ENCODE data around the gene FBXL14.
"Not testable (repeated sequence)": the region's sequence is repeated elsewhere in the genome, so short reads cannot be mapped to it uniquely, and the experiment has no call there.

Gene FBXL14

DNA sequence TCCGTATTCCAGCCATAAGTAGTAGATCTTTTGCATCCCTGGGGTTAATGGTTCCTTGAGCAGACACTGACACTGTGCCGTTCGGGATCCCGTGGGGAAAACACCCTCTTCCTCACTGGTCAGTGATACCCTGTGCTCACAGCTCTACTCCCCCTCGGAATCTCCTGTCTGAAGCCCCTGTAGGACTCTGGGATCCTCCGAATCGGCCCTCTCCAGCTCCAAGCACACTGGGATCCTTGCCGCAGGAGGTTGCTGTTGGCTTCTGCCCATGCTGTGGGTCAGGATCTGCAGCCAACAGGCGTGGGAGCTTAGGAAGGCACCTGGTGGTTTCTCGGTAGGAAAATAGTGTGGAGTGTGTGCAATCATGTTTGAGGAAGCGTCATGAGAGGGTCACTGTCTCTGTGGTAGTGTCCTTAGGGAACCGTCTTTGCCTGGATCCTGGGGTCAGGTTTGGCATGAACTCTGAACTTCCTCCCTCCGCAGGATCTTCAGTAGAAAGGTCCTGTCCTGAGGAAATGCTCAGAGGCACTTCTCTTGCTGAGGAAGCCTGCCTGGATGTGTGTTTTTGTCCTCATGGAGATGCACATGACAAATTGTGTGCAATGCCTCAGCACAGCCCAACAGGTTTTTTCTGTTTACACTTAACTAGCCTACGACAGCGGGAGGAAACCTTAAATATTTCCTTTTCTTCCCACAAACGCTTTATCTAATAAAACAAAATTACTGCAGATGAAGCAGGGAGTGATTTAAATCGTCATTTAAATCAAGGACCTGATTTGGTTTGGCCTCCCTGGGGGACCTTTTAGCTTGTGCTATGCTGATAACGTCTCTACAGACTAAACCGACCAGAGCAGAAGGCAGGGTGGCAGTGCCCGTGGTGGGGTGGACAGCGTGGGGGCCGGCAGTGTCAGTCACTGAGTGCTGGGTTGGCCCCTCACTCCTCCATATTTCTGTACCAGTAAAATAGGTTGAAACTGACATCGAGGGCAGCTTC lies 18.7 kb downstream of the FBXL14 start:
- H3K4me3 ChIP-seq (ENCODE audit: low read depth, low read length), result peak overlapping the region; percentile 8
- no peak for DNase-seq (ENCODE audit: low read depth)

DNA sequence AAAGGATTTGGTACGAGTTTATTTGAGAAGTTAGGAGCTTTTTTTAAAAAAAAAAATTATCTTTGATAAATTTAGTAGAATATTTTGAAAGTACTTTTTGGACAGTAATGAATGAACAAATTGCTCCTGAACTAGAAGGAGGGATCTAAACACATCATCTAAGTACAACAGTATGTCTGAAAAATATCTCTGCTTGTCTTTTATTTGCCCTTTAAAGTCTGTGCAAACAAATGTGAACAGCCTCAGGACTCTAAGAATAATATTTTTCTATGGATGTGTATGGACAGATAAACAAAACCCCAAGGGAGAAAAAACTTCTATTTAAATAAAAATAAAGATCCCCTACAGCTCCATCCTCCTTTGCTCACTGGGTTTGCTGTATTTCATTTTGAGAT lies 19.5 kb downstream of the FBXL14 start:
- DNase-seq (ENCODE audit: low read depth), result no peak

DNA sequence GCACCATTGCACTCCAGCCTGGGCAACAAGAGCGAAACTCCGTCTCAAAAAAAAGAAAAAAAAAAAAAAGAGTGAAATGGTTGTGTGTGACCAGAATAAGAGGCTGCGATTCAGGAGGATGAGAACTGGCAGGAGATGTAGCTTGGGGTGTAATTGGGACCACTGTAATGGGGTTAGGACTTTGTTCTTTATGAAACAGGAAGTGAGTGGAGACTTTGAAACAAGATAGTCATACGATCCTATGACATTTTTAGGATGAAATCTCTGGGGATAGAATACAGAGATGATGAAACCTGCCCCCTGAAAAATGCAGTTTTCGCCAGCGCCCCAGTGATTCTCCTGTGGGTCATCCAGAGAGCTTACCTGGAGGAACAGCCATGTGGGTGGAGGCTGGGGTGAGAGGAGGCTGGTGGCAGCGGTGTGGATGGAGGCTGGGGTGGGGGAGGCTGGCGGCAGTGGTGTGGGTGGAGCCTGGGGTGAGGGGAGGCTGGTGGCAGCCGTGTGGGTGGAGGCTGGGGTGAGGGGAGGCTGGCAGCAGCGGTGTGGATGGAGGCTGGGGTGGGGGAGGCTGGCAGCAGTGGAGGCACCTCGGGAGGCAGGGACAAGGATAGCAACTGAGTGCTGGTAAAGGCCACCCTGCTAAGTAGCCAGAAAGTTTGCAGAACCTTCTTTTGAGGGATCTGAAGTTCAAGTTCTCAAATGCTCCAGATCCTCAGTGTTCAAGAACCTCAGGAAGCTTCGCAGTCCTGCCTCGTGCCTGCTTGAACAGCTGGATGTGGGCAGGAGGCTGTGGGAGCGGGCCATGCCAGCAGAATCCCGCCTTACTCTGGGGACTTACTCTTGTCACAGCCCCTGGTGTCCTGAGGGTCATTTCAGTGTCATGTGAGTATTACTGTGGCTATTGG lies 20.2 kb downstream of the FBXL14 start:
- H3K4me3 ChIP-seq (ENCODE audit: low read depth, low read length), result no peak overlapping the region
- no peak for DNase-seq (ENCODE audit: low read depth)

More for the DNA sequence above, 19.5 kb downstream of the FBXL14 start:
- H3K4me3 ChIP-seq (ENCODE audit: low read depth, low read length), result no peak overlapping the region

GRCh38 chr12:1572731-1573130 lies 21.6 kb downstream of the FBXL14 start:
- no peak for DNase-seq (ENCODE audit: low read depth)
- H3K4me3 ChIP-seq (ENCODE audit: low read depth, low read length), result no peak overlapping the region

DNA sequence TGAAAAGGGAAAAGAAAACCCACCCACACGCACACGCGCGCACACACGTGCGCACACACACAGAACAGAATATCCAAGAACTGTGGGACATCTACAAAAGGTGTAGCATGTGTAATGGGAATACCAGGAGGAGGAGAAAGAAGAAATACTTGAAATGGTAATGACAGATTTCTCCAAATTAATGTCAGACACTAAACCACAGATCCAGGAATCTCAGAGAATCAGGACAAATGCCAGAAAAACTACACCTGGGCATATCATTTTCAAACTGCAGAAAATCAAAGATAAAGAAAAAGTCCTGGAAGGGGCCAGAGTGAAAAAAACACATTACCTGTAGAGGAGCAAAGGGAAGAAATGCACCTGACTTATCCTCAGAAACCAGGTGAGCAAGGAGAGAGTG lies 26.5 kb downstream of the FBXL14 start:
- no peak for DNase-seq (ENCODE audit: low read depth)

GRCh38 chr12:1566449-1567135 lies 27.8 kb downstream of the FBXL14 start:
- no peak overlapping the region for H3K4me3 ChIP-seq (ENCODE audit: low read depth, low read length)
- no peak for DNase-seq (ENCODE audit: low read depth)

More for the DNA sequence above, 26.5 kb downstream of the FBXL14 start:
- H3K4me3 ChIP-seq (ENCODE audit: low read depth, low read length), result no peak overlapping the region

GRCh38 chr12:1565172-1565571 lies 29.2 kb downstream of the FBXL14 start:
- DNase-seq (ENCODE audit: low read depth), result no peak
- H3K4me3 ChIP-seq (ENCODE audit: low read depth, low read length), result no peak overlapping the region

DNA sequence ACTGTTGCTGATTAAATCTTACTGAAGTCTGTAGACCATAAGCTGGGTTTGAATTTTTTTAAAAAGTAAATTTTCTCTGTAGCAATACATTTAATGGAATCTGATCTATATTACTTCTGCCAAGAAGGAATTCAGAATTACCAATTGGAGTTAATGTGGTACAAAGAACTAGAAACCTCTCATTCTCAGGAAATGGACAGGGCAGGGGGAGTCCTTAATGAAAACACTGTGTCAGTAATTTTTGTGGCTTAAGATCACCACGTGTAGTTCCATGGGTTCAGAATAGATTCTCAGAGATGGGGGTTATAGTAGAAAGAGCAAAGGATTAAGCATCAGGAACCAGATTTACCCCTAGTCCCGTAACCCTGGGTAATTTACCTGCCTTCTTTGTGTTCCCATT lies 30.3 kb downstream of the FBXL14 start:
- DNase-seq (ENCODE audit: low read depth), result no peak
- no peak overlapping the region for H3K4me3 ChIP-seq (ENCODE audit: low read depth, low read length)

DNA sequence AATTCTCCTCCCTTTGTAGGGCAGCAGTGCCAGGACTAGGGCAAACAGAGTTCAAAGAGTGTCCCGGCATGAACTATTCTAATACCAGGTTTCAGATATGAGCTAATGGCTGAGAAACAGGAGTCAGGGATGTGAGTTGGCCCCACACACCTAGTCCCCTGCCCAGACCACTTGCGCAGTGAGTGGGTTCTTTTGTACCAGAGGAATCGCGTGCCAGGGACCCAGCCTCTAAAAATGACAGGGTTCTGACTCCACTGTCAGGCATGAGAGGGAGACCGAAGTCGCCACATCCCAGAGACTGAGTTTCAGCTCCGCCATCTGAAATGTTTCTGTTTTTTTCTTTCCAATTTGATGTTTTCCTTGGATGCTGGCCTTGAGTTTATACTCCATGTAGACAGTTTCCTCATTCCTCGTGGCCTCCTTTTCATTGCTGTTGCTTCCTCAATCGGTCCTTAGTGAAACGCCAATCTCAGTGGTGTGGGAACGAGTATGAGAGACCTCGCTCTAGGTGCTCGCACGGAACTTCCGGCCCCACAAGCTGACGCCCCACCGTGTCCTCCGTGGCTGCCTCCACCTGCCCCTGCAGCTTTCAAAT lies 31.5 kb downstream of the FBXL14 start:
- H3K4me3 ChIP-seq (ENCODE audit: low read depth, low read length), result no peak overlapping the region
- no peak for DNase-seq (ENCODE audit: low read depth)

DNA sequence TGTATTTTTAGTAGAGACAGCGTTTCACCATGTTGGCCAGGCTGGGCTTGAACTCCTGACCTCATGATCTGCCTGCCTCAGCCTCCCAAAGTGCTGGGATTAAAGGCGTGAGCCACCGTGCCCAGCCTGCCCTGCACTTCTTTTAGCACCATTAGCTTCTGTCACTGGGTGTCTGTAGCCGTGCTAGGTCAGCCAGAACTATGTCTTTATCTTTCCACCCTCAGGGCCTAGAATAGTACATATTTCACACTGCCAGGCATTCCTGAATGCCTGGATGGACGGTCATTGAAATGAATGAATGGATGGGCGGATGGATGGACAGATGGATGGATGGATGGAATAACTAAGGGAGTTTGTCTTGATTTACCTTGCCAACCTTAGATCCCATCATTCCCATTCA lies 33.7 kb downstream of the FBXL14 start:
- no peak overlapping the region for H3K4me3 ChIP-seq (ENCODE audit: low read depth, low read length)
- no peak for DNase-seq (ENCODE audit: low read depth)

DNA sequence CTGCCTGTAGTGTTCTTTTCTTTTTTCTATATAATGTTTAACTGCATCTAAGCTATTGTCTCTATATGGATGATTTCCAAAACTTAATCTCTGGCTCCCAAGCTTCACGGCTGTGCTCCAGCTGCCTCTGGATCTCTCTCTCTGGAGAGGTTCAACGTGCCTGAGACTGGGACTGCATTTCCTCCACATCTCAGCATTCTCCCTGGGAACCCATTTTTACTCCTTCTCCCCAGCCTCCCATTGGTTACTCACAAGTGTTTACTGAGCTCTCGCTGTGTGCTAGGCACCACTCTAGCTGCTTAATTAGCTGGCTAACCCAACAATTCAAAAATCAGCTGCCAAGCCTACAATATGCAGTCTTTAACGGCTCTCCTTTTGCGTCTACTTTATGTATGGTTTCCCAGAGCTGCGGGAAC lies 34.7 kb downstream of the FBXL14 start:
- no peak for DNase-seq (ENCODE audit: low read depth)

GRCh38 chr12:1558108-1558507 lies 36.3 kb downstream of the FBXL14 start:
- not testable (repeated sequence) for H3K4me3 ChIP-seq (ENCODE audit: low read depth, low read length); DNase-seq (ENCODE audit: low read depth)

More for the DNA sequence above, 34.7 kb downstream of the FBXL14 start:
- no peak overlapping the region for H3K4me3 ChIP-seq (ENCODE audit: low read depth, low read length)

- no peak overlapping the region for H3K4me3 ChIP-seq (ENCODE audit: low read depth, low read length)
- DNase-seq (ENCODE audit: low read depth), result no peak
Observed at GRCh38 chr12:1553987-1554982, 40.1 kb downstream of the FBXL14 start.

DNA sequence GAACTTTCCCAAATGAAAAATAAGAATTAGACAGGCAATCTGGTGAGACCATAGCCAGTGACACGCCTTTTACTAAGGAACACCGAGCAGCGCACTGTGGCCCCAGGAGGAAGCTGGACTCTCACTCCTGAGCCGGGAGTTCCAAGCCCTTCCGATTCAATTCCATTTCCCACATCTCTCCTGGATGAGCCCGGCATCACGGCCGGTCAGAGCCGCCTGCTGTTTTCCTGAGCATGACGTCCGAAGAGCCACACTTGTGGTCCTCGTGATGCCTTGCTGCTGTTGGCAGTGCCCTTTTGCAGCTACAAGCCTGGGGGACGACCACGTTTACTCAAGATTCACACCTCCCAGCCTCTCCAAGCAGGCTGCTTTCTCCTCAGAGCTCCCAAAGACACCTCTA lies 40.8 kb downstream of the FBXL14 start:
- no peak overlapping the region for H3K4me3 ChIP-seq (ENCODE audit: low read depth, low read length)

DNA sequence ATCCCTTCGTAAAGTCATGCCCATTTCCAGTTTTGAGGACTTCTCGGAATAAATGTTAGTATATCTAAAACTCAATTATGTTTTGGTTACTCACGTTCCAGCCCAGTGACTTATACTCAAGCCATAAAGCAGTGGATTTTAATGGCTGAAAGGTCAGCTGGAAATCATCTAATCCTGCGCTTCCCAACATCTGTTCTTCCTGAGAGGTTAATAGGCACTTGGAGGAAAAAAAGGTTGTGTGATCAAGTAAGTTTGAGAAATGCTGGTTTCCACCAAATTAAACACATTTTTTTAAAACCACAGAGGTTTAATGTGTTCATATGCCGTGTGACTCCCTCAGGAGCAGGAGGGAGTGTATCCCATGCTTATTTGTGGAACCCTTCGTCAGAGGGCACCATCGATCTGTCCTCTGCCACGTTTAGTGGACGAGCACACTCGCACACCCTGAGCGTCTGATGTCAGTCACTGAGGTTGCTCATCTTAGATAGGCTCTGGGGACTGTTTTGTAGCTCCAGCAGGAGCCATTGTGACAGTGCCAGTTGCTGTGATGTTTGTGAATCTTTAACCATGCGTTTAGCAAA lies 41.4 kb downstream of the FBXL14 start:
- DNase-seq (ENCODE audit: low read depth), result no peak
- H3K4me3 ChIP-seq (ENCODE audit: low read depth, low read length), result no peak overlapping the region

More for the DNA sequence above, 40.8 kb downstream of the FBXL14 start:
- DNase-seq (ENCODE audit: low read depth), result no peak

DNA sequence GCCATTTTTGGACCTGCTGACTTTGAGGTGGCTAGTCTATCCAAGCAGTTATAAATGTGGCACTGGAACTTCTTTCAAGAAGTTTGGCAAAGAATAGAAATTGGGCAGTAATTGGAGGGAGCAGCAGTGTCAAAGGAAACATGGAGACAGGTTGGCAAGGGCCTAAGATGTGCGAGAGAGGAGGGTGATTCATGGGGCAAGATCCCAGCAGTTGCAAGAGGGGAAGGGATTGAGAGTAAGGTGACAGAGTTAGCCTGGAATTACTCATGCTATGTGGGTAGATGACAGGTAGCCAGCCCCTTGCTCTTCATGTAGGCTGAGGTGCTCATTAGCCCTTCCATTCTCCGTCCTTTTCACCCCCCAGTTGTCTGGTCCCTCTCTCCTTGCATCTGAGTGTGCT lies 42.2 kb downstream of the FBXL14 start:
- DNase-seq (ENCODE audit: low read depth), result no peak
- H3K4me3 ChIP-seq (ENCODE audit: low read depth, low read length), result no peak overlapping the region

GRCh38 chr12:1551496-1551895 lies 42.9 kb downstream of the FBXL14 start:
- no peak overlapping the region for H3K4me3 ChIP-seq (ENCODE audit: low read depth, low read length)
- no peak for DNase-seq (ENCODE audit: low read depth)

Measured in skeletal muscle cell (primary cell).